Keratinocyte (primary cell): ENCODE measurements around the gene SCNN1B. TPM values are rescaled to one million over a fixed set of nuclear protein-coding genes. Genes with fewer than 3 reads are reported as not detected.

Experiments
- DNase-seq: peaks from one replicate; pipeline ENCODE4 v3.0.0-alpha.2; 2011; ENCODE audit warnings: low read depth, missing footprints, low spot score
- FAIRE-seq: peaks from 2 replicates; lab custom pipeline; 2011; peaks lifted over from hg19 to GRCh38; lab: Jason Lieb, UNC
- H2AFZ ChIP-seq: 2 replicates; pipeline ENCODE4 v1.6.0; 2012; ENCODE audit warnings: low read length, control low read depth, inconsistent platforms; ENCODE audit not compliant: control insufficient read depth
- H3K27ac ChIP-seq: 2 replicates; pipeline ENCODE4 v1.5.1; 2011; ENCODE audit warnings: low read length; ENCODE audit not compliant: control insufficient read depth, insufficient read depth
- H3K27me3 ChIP-seq: 3 replicates; pipeline ENCODE4 v1.6.0; 2011; ENCODE audit warnings: low read length; ENCODE audit not compliant: control insufficient read depth, insufficient read depth; ENCODE audit errors: extremely low read depth
- H3K36me3 ChIP-seq, 2 experiments: 2 replicates in 1 of 2; 3 replicates in 1 of 2; pipeline ENCODE4 v1.5.1; 2011; ENCODE audit warnings: low read length in 2 of 2, mild to moderate bottlenecking in 1 of 2; ENCODE audit not compliant: control insufficient read depth in 2 of 2, insufficient read depth in 2 of 2; ENCODE audit errors: extremely low read depth in 1 of 2
- H3K4me1 ChIP-seq: 3 replicates; pipeline ENCODE4 v1.5.1; 2011; ENCODE audit warnings: low read length; ENCODE audit not compliant: control insufficient read depth, insufficient read depth; ENCODE audit errors: extremely low read depth
- H3K4me2 ChIP-seq: 3 replicates; pipeline ENCODE4 v1.6.0; 2011; ENCODE audit warnings: low read depth, low read length; ENCODE audit not compliant: control insufficient read depth, insufficient read depth; ENCODE audit errors: extremely low read depth
- H3K4me3 ChIP-seq, 3 experiments: fragments of 200-600 bp in 1 of 3; sonication (generic) in 1 of 3; 2 replicates in 2 of 3; 3 replicates in 1 of 3; pipeline ENCODE4 v1.5.1; 2011 to 2016; ENCODE audit warnings: low read length in 3 of 3, mild to moderate bottlenecking in 3 of 3, control low read depth in 2 of 3, inconsistent platforms in 1 of 3, low read depth in 1 of 3, mixed read lengths in 1 of 3, mixed run types in 1 of 3, moderate library complexity in 1 of 3; ENCODE audit not compliant: control insufficient read depth in 2 of 3, insufficient read depth in 2 of 3; ENCODE audit errors: extremely low read depth in 1 of 3
- H3K79me2 ChIP-seq: 2 replicates; pipeline ENCODE4 v1.6.0; 2012; ENCODE audit warnings: low read length; ENCODE audit not compliant: control insufficient read depth, insufficient read depth
- H3K9ac ChIP-seq: 3 replicates; pipeline ENCODE4 v1.6.0; 2011; ENCODE audit warnings: low read length; ENCODE audit not compliant: control insufficient read depth, insufficient read depth; ENCODE audit errors: extremely low read depth
- H3K9me1 ChIP-seq: 3 replicates; pipeline ENCODE4 v1.6.0; 2011; ENCODE audit warnings: low read length; ENCODE audit not compliant: control insufficient read depth, insufficient read depth; ENCODE audit errors: extremely low read depth
- H3K9me3 ChIP-seq: 2 replicates; pipeline ENCODE4 v1.5.1; 2012; ENCODE audit warnings: low read depth, low read length; ENCODE audit not compliant: control insufficient read depth
- H4K20me1 ChIP-seq: 3 replicates; pipeline ENCODE4 v1.6.0; 2011; ENCODE audit warnings: low read length; ENCODE audit not compliant: control insufficient read depth, insufficient read depth; ENCODE audit errors: extremely low read depth
- CTCF ChIP-seq, 3 experiments: IDR thresholded peaks in 1 of 3; conservative IDR thresholded peaks in 1 of 3; optimal IDR thresholded peaks in 1 of 3; 2 replicates in 2 of 3; 3 replicates in 1 of 3; pipeline versions ENCODE3 to v1.5.1; 2011; ENCODE audit warnings: low read length in 3 of 3, mild to moderate bottlenecking in 3 of 3, moderate library complexity in 2 of 3, control low read depth in 1 of 3, inconsistent platforms in 1 of 3; ENCODE audit not compliant: insufficient read depth in 2 of 3; ENCODE audit errors: extremely low read depth in 1 of 3
- EZH2 ChIP-seq: IDR thresholded peaks from one replicate; pipeline ENCODE4 v1.6.1; 2012; ENCODE audit warnings: inconsistent platforms, mild to moderate bottlenecking, low read length, moderate library complexity
- dilution Hi-C: fragments of 300-500 bp; cut with MboI; formaldehyde crosslinking; loops from one replicate; pipeline ENCODE4 v1.7.0; 2020; ENCODE audit warnings: low sequenced_read_pairs; ENCODE audit not compliant: extremely low pct_ligation_motif_present
- polyA plus RNA-seq, 5 experiments: library from polyadenylated mRNA; depleted of rRNA in 3 of 5; stranded (reverse) in 3 of 5; stranded (forward) in 1 of 5; unstranded in 1 of 5; fragments of >200 nt; gene quantifications; 1 replicate in 1 of 5; 2 replicates in 3 of 5; 3 replicates in 1 of 5; pipeline versions ENCODE4 v1.2.1 to v1.2.3, GENCODE V29; 2011 to 2012; ENCODE audit warnings: missing spikeins in 2 of 5, low read depth in 1 of 5, low replicate concordance in 1 of 5

Gene SCNN1B
- polyA plus RNA-seq, 1 donor (not counting 4 experiments of a cell fraction or from before 2014, with no cell fraction given), result 0.92 TPM

- Histone ChIP-seq H3K4me3 (no peak overlapping the region), H2AFZ (no peak overlapping the region), H3K9me1 (no peaks in the 10 kb centered on the region), H3K4me2 (no peak overlapping the region), H3K36me3 (peaks cover 11 to 15% of the 10 kb centered on the region in 2 experiments), H4K20me1 (no peaks in the 10 kb centered on the region), H3K9me3 (no peaks in the 10 kb centered on the region), H3K4me1 (no peaks in the 10 kb centered on the region), H3K27ac (no peak overlapping the region), H3K27me3 (no peaks in the 10 kb centered on the region), H3K79me2 (no peaks in the 10 kb centered on the region), H3K9ac (no peak overlapping the region)
- no peak for TF ChIP-seq EZH2
- TF ChIP-seq CTCF (optimal IDR thresholded peaks at IDR 0.05 in 1 of 3, IDR thresholded peaks at IDR 0.05 in 1 of 3, conservative IDR thresholded peaks at IDR 0.05 in 1 of 3; ENCODE audit: extremely low read depth in 1 of 3, insufficient read depth in 2 of 3, low read length in 3 of 3), result no peak
- dilution Hi-C loops, result loop anchor here (25.0 kb wide), 1 partner anchor 225 kb away; no protein-coding TSS in a partner anchor
- FAIRE-seq, result no peak
- no peak for DNase-seq
Observed at GRCh38 chr16:23387666-23388065, 85.6 kb downstream of the SCNN1B start.

- Histone ChIP-seq H3K36me3 (peaks cover 14 to 15% of the 10 kb centered on the region in 2 experiments), H3K9ac (no peak overlapping the region), H2AFZ (no peak overlapping the region), H3K27me3 (no peaks in the 10 kb centered on the region), H3K27ac (no peak overlapping the region), H3K4me1 (no peaks in the 10 kb centered on the region), H3K9me3 (no peaks in the 10 kb centered on the region), H3K9me1 (no peaks in the 10 kb centered on the region), H3K4me3 (no peak overlapping the region), H3K4me2 (no peak overlapping the region), H4K20me1 (no peaks in the 10 kb centered on the region), H3K79me2 (no peaks in the 10 kb centered on the region)
- dilution Hi-C loops, result loop anchor here (25.0 kb wide), 1 partner anchor 226 kb away; no protein-coding TSS in a partner anchor
- DNase-seq (no peak), FAIRE-seq (no peak)
- TF ChIP-seq CTCF (optimal IDR thresholded peaks at IDR 0.05 in 1 of 3, IDR thresholded peaks at IDR 0.05 in 1 of 3, conservative IDR thresholded peaks at IDR 0.05 in 1 of 3; ENCODE audit: extremely low read depth in 1 of 3, insufficient read depth in 2 of 3, low read length in 3 of 3), result no peak
- TF ChIP-seq EZH2, result no peak
Observed at GRCh38 chr16:23388786-23389185, 86.7 kb downstream of the SCNN1B start.
